Activated CD4-positive, alpha-beta T cell treated with anti-CD3 and anti-CD28 coated beads for 4 hours (primary cell): ENCODE results near the gene MRPS11.
"Not testable (repeated sequence)": the region's sequence is repeated elsewhere in the genome, so short reads cannot be mapped to it uniquely, and the experiment has no call there.

ENCODE experiments used
- DNase-seq, 2 donors: peaks; one replicate each; pipeline ENCODE4 v3.0.0-alpha.2; 2020

The MRPS11 gene

GRCh38 chr15:88467073-88467934 is at the start of gene MRPS11, which contains the start of gene MRPL46:
MRPS11 (plus strand) TSS chr15:88467708; CDS start chr15:88467718, 10 bp downstream.
MRPL46 (minus strand) TSS chr15:88467388; CDS start chr15:88467377, 11 bp downstream.
- DNase-seq, result peak; percentile 89 to 92

- no peak for DNase-seq
These were observed 47.7 kb upstream of the MRPS11 start for GRCh38 chr15:88419830-88420229.

- no peak for DNase-seq
These were observed 44.2 kb upstream of the MRPS11 start for GRCh38 chr15:88423331-88423730.

GRCh38 chr15:88426304-88426703 is 41.2 kb upstream of the MRPS11 start:
- DNase-seq, result no peak

- DNase-seq, result no peak
These were observed 39.5 kb upstream of the MRPS11 start for GRCh38 chr15:88428053-88428452.

GRCh38 chr15:88428805-88429605 is 38.5 kb upstream of the MRPS11 start:
- DNase-seq, result no peak

- DNase-seq, result no peak
These were observed 37.5 kb upstream of the MRPS11 start for GRCh38 chr15:88430051-88430450.

- DNase-seq, result no peak
These were observed 36.1 kb upstream of the MRPS11 start for GRCh38 chr15:88431441-88431840.

GRCh38 chr15:88433046-88433685 is 34.3 kb upstream of the MRPS11 start:
- DNase-seq, result no peak

- not testable (repeated sequence) for DNase-seq
These were observed 33.4 kb upstream of the MRPS11 start for GRCh38 chr15:88434106-88434505.

GRCh38 chr15:88438181-88438580 is 29.3 kb upstream of the MRPS11 start:
- DNase-seq, result no peak

GRCh38 chr15:88440021-88440420 is 27.5 kb upstream of the MRPS11 start:
- DNase-seq, result no peak

- no peak for DNase-seq
These were observed 26.3 kb upstream of the MRPS11 start for GRCh38 chr15:88441076-88441730.

GRCh38 chr15:88447206-88447605 is 20.3 kb upstream of the MRPS11 start:
- no peak for DNase-seq

GRCh38 chr15:88447741-88448140 is 19.8 kb upstream of the MRPS11 start:
- DNase-seq, result no peak

- no peak for DNase-seq
These were observed 18.5 kb upstream of the MRPS11 start for GRCh38 chr15:88448991-88449461.

- DNase-seq, result no peak
These were observed 17.9 kb upstream of the MRPS11 start for GRCh38 chr15:88449581-88449980.

GRCh38 chr15:88450125-88450798 is 17.2 kb upstream of the MRPS11 start:
- DNase-seq, result peak in 1 of 2 donors; percentile 46

GRCh38 chr15:88453651-88454050 is 13.9 kb upstream of the MRPS11 start:
- no peak for DNase-seq

- DNase-seq, result no peak
These were observed 13.3 kb upstream of the MRPS11 start for GRCh38 chr15:88454236-88454635.

- peak; percentile 8 to 23 for DNase-seq
These were observed 12.4 kb upstream of the MRPS11 start for GRCh38 chr15:88454867-88455810.
